Medulla oblongata (tissue), 1 donor: ENCODE data around the gene MRPL55.

Experiments used
- DNase-seq: peaks from one replicate; pipeline ENCODE4 v3.0.0-alpha.2; 2015; ENCODE audit errors: extremely low spot score

The MRPL55 gene

DNA sequence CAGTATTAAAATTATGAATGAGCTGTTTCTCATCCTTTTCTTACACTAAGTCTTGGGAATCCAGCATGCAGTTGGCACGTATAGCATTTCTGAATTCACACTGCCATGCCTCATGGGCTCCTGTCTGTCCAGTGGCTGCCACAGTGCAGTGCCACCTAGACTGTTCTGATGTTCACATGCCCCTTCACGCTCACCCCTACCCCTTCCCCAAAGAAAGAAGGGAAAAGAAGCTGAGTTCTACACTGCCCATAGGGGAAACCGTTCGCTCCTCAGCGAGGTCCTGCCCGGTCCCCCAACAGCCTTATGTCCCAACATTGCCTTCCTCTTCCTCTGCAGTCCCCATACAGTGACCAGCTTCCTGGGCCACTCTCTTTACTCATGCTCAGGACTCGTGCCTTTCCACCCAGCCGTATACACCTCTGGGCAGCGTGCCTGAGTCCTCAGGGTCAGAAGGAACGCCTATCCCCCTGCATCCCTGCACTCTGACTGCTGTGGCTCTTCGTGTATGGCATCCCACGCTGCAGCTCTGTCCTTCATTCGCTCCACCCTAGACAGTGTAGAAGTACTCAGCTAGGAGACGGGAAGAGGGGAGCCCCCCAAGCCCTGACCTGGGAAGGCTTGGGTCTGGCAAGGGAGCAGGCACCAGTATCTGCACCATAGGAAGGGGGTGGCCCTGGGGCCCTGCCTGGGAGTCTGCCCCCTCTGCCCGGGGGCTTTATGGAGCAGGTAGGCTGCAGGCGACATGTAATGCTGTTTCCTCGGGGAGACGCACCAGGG is 50.7 kb downstream of the MRPL55 start:
- no peak for DNase-seq
